NCI-H187 treated with DMSO at 0.1 percent for 48 hours (cell line): ENCODE measurements around the gene CLMP.
"Not testable (repeated sequence)": the region's sequence is repeated elsewhere in the genome, so short reads cannot be mapped to it uniquely, and the experiment has no call there.

ENCODE experiments used
- DNase-seq: peaks from one replicate; lab custom pipeline; 2025; lab: John Stamatoyannopoulos, UW

Gene CLMP

GRCh38 chr11:123084454-123084853 lies 110.6 kb downstream of the CLMP start:
- DNase-seq = no peak

- DNase-seq = no peak
Observed at GRCh38 chr11:123083623-123084029, 111.4 kb downstream of the CLMP start.

- DNase-seq = no peak
Observed at GRCh38 chr11:123082977-123083376, 112.1 kb downstream of the CLMP start.

- no peak for DNase-seq
Observed at GRCh38 chr11:123080015-123080414, 115.0 kb downstream of the CLMP start.

- DNase-seq = no peak
Observed at GRCh38 chr11:123076484-123076883, 118.6 kb downstream of the CLMP start.

GRCh38 chr11:123073343-123074057 lies 121.5 kb downstream of the CLMP start:
- DNase-seq = no peak

GRCh38 chr11:123072762-123073161 lies 122.3 kb downstream of the CLMP start:
- DNase-seq = no peak

- DNase-seq = no peak
Observed at GRCh38 chr11:123072332-123072761, 122.7 kb downstream of the CLMP start.

- no peak for DNase-seq
Observed at GRCh38 chr11:123069908-123070821, 124.9 kb downstream of the CLMP start.

- DNase-seq = no peak
Observed at GRCh38 chr11:123065621-123066020, 129.4 kb downstream of the CLMP start.

GRCh38 chr11:123063826-123064657 lies 131.0 kb downstream of the CLMP start:
- DNase-seq = no peak

GRCh38 chr11:123062892-123063825 lies 131.9 kb downstream of the CLMP start:
- no peak for DNase-seq

- peak; percentile 96 for DNase-seq
Observed at GRCh38 chr11:123062158-123062891, 132.7 kb downstream of the CLMP start.

- DNase-seq = no peak
Observed at GRCh38 chr11:123061403-123062157, 133.5 kb downstream of the CLMP start, which contains the start of gene HSPA8. Gene HSPA8 (minus strand): TSS chr11:123062136. CDS start chr11:123061324, 812 bp downstream.

GRCh38 chr11:123060277-123061000 lies 134.6 kb downstream of the CLMP start:
- DNase-seq = no peak

- DNase-seq = not testable (repeated sequence)
Observed at GRCh38 chr11:123059041-123059920, 135.8 kb downstream of the CLMP start.

GRCh38 chr11:123057661-123058305 lies 137.3 kb downstream of the CLMP start:
- DNase-seq = no peak
